ENCODE measurements around the gene FAM222A. TPM values are rescaled to one million over a fixed set of nuclear protein-coding genes. Genes with fewer than 3 reads are reported as not detected.
A peak's percentile ranks its signal among the peaks of the same experiment; 100 is the strongest.

FAM222A gene
- total RNA-seq, 1 donor from 2014 or later, result 25.7 TPM

GRCh38 chr12:109734219-109735000 lies 20.8 kb downstream of the FAM222A start:
- intact Hi-C loops (cut with micrococcal nuclease), result no loop called here
- ATAC-seq (no peak), DNase-seq (peak; percentile 22)

DNA sequence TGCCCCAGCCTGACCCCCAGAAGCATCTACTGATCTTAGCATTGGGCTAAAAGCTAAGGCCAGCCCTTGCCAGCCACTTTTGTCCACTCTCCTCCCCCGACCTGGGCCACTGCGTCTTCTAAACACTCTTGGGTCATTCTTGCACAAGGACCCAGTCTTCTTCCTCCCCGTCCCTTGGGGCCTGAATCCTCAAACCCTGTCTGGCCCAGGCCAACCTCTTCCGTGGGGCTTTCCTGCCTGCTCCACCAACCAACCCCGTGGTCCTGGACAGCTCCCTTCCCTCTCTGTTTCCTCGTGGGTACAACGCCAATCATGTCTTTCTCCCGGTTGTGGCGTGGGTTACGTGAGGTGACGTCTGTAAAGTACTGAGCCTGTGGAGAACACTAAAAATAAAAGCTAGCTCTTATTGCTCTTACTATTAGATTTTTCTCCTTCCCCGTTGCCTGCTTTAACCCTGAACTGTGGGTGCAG lies 21.5 kb downstream of the FAM222A start:
- ATAC-seq, result no peak
- peak; percentile 10 for DNase-seq
- intact Hi-C loops (cut with micrococcal nuclease), result no loop called here

DNA sequence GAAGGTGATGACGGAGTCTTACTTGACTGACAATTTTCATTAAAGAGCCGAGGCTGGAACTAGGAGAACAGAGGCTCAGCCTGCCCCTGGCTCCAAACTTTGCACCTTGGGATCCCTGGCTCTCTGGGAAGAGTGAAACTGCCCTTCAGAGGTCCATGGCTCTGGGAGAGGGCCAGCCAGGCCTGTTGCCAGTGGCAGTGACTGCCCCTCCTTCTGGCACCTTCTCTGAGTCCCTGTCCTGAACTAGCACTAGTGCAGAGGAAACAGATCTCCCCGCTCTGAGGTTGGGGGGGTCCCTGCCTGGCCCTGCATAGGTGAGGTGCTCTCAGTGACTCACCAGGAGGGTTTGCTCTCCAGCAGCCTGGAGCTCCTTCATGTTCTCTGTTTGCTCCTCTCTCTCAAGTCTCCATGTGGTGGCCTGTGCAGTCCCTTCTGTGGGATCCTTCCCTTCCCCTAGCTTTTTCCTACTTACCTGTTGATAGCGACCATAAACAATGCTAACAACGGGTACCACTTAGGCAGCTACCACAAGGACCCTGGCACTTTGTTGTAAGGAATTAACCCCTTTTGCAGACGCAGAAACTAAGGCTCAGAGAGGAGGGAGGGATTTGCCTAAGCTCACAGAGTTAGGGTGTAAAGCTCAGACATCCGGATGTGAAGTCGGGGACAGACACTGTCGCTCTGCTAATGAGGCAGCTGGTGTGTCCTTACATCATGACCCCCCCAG lies 22.4 kb downstream of the FAM222A start:
- intact Hi-C loops (cut with micrococcal nuclease), result no loop called here
- peak; percentile 87 for ATAC-seq

GRCh38 chr12:109736552-109737108 lies 23.0 kb downstream of the FAM222A start:
- ATAC-seq (peak; percentile 50), DNase-seq (peak; percentile 43)
- intact Hi-C loops (cut with micrococcal nuclease), result no loop called here

More for the DNA sequence above, 22.4 kb downstream of the FAM222A start:
- DNase-seq, result peak; percentile 73

DNA sequence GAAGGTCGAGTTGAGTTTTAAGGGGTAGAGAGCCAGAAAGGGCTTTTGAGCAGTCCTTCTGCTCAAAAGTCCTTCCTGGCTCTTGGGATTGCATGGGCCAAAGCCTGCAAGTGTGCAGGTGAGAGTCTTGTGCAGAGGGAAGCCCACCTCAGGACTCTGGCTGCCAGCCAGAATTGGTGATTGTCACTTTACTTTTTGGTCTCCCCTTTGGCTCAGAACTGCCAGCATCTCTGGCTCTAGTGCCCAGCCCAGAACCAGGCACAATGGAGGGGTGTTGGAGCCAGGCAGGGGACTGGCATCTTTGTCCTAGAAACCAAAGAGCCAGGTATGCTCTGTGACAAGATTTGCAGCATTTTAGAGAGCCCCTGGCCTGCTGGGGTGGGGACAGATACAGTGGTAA lies 23.5 kb downstream of the FAM222A start:
- intact Hi-C loops (cut with micrococcal nuclease), result no loop called here
- peak; percentile 9 for DNase-seq
- no peak for ATAC-seq

DNA sequence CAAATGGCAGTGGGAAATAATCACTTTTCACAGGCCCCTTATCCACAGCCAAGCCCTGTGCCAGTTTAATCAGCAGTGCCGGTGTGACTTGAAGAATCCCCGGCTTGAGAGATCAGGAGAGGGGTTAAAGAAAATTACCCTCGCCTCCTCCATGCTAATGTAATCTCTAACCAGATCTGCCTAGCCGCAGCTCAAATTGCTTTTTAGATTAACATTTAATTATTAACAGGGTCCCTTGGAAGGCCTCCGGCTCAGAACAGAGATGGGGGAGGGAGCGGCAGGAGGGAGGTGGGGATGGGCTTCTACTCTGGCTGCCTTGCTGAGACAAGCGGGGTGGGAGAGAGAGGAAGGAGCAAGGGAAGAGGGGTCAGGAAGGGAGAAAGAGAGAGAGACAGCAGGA lies 24.0 kb downstream of the FAM222A start:
- intact Hi-C loops (cut with micrococcal nuclease), result no loop called here
- DNase-seq, result no peak

DNA sequence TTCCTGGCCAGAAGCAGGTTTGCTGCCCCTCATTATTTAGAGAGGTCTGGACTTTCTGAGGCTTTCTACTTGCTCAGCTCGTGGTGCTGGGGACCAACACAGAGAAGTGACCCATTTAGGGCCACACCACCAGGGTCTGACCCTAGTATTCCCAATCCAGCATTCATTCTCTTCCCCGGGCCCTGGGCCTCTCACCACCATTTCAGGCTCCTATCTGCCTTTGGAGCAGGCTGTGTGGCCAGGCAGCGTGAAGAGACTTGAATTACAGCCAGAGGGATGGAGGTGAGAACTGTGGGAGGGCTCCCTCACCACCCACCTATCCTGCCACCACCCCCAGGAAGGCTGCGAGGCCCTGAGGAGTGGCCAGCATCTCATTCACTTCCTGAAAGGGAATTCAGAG lies 24.6 kb downstream of the FAM222A start:
- ATAC-seq, result no peak
- intact Hi-C loops (cut with micrococcal nuclease), result no loop called here
- DNase-seq, result peak; percentile 11

More for the DNA sequence above, 24.0 kb downstream of the FAM222A start:
- ATAC-seq, result no peak

GRCh38 chr12:109738878-109739665 lies 25.4 kb downstream of the FAM222A start:
- DNase-seq (peak; percentile 16), ATAC-seq (no peak)
- intact Hi-C loops (cut with micrococcal nuclease), result no loop called here

DNA sequence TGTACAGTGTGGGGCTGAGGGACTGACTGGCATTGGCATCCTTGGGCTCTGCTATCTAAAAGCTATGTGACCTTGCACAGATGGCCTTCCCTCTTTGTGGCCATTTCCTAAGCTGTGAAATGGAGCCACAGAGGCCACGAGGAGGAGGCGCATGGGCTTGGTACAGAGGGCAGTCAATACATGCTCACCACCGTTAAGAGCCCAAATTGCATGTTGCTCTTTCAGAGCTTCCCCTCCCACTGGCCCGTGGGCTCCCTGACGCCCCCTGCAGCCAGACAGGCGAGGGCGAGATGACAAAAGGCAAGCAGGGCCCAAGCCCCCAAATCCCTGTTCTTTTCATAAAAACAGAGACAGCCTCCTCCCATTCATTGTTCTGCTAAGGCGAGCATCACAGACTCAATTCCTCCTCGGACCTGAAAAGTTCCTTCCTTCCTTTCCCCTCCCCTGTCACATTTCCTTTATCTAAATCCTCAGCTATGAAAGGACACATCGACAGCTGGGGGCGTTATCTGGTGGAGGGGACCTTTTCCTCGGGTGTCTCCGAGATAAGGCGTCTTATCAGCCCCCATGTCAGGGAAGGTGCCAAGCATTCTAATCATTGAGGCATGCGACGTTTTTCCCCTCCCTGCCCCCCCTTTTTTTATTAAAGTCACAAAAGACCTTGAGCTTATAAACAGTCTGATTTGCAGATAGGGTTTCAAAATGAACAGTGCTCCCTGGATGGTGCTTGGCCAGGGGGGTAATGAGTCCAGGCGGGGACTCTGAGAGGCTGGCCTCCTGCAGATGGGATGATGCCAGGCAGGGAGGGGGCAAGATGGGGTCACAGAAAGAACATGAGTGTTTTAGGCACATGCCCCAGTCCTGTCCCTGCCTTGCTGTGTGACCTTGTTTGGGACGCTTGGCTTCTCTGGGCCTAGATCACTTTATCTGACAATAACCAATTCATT lies 26.4 kb downstream of the FAM222A start:
- intact Hi-C loops (cut with micrococcal nuclease), result no loop called here
- ATAC-seq, result no peak

DNA sequence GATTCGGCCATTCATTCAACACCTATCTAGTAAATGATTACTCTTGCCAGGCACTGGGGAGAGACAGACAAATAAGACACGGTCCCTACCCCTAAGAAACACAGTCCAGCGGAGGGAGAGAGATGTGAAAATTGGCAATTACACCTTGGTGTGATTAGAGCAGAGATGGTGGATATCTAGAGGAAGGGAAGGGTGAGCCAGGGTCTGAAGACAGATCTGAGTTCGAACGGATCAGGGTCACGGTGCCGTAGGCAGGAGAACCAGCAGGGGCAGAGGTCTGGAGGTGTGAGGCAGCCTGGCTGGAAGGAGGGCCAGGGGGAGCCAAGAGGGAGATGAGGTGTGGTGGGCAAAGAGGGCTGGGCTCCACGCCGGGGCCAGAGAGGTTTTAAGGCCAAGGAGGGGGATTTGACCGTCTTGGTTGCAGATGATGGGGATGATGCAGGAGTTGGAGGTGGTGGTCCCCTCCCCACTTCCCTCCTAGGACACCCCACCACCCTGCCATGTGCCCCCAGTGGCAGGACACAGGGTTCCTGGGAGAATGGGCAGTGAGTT lies 27.1 kb downstream of the FAM222A start:
- DNase-seq (peak; percentile 12), ATAC-seq (no peak)
- intact Hi-C loops (cut with micrococcal nuclease), result no loop called here

More for the DNA sequence above, 26.4 kb downstream of the FAM222A start:
- DNase-seq, result peak; percentile 21

DNA sequence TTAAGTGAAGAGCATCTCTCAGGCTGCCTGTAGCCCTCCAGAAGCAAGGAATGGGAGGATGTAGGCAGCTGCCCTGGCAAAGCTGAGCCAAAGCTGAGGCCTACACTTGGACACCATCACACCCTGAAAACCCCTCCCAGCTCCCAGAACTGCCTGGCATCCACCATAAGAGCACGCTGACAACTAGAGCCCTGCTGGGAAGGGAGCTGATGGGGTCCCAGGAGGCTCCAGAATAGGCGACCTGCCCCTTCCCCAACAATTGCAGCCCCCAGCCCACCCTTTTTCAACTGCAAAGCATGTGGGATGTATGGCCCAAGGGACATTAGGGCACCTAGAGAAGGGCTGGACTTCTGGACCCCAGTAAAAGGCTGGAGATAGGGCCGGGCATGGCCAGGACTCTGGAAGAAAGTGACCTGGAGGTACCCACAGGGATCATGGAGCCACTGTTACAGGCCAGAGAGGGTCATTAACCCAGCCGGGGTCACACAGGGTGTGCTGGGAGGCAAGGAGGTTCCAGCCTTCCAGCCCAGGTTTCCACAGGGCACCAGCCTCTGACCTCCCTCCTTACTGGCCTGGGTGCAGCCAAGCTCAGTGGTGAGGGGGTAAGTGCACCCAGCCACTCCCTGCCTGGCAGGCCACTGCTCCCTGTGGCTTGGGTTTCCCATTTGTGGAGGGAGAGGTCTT lies 27.8 kb downstream of the FAM222A start:
- DNase-seq, result peak; percentile 8
- ATAC-seq, result no peak
- intact Hi-C loops (cut with micrococcal nuclease), result no loop called here

- intact Hi-C loops (cut with micrococcal nuclease), result no loop called here
Measured at GRCh38 chr12:109741970-109742703, 28.5 kb downstream of the FAM222A start.

DNA sequence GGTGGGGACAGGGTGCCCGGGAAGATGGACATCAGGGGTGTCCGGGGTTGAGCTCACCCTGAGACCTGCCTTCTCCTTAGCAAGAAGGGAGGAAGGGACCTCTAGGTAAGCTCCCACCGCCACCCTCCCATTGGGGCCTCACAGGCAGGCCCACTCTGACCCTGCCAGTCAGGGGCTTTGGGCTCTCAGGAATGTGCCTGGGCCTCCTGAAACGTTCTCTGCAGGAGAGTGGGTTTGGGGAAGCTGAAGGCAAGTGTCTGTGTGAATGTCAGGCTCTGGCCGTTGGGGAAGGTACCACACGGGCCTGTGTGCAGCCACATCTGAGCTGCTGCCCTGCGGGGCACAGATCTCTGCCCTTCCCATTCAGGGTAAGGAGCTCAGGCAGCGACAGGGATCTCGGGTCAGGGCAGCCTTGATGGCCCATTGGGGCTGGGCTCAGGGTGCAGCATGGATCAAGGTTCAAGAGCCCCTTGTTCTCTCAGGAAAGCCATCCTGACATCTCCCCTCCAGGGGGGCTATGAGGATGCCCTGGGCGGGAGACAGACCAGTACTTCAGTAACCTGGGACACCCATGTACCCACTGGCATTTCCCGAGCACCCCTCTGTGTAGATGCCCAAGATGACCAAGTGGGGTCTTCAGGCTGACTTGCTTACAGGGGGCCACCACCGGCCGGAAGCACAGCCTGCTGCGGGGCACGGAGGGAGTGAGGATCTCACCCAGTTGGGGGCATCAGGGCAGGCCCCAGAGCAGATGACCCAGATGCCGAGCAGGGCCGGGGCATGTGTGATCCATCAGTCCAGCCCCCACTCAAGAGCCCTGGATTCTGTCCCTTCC lies 29.7 kb downstream of the FAM222A start:
- intact Hi-C loops (cut with micrococcal nuclease), result no loop called here
- ATAC-seq (no peak), DNase-seq (peak; percentile 18)

More at GRCh38 chr12:109741970-109742703, 28.5 kb downstream of the FAM222A start:
- DNase-seq (peak; percentile 3), ATAC-seq (no peak)

DNA sequence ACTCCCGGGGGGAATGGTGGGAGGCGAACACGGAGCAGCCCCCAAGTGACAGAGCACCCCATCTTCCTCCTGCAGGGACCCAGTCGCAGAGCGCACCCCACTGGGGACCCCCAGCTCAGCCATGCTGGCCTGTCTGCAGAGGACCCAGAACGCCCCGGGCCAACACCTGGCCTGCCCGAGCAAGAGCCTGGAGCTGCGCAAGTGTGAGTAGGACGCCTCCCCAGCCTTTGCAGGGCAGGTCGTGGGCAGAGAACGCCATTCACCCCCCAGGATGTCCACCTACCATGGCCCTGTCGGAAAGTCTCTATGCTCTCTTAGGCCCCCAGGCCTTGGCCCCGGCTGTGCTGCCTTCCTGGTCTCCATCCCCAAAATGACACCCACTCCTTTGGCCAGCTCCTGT lies 30.4 kb downstream of the FAM222A start:
- DNase-seq (peak; percentile 11), ATAC-seq (no peak)
- intact Hi-C loops (cut with micrococcal nuclease), result no loop called here

DNA sequence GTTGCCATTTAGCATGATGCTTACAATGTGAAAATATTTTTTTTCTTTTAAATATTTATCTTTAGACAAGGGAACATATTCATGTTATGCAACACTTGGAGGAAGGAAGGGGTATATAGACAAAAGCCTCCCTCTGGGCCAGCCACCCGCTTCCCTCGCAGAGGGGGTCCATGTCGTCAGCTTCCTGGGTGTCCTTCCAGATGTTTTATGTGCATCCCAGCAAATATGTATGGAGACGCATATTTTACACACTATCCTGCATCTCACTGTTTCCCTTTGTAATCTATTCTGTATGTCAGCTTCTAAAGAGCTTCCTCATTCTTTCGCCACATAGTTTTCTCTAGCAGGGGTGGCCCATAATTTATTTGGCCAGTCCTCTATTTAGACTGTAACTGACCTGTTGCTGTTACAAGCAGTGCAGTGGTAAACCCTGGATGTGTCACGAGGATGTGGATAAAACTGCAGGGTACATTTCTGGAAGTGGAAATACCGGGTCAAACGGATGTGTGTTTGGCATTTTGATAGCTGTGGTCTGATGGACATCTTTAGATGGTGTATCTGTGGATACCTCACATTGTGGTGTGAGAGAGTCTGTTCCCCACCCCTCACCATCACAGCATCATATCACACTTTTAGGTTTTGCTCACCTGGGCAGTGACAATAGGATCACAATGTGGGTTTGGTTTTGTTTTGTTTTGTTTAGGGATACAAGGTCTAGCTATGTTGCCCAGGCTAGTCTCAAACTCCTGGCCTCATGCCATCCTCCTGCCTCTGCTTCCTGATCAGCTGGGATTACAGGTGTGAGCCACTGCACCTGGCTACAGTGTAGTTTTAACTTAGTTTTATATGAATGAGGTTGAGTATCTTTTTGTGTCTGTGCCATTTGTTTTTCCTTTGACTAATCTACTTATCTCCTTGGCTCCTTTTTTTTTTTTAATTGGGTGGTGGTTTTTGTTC lies 31.6 kb downstream of the FAM222A start:
- DNase-seq (peak; percentile 6), ATAC-seq (no peak)
- intact Hi-C loops (cut with micrococcal nuclease), result no loop called here
